Esophagus squamous epithelium (tissue), 5 donors: ENCODE data around the gene ATP6V0C. TPM values are rescaled to one million over a fixed set of nuclear protein-coding genes. Genes with fewer than 3 reads are reported as not detected.
A peak's percentile ranks its signal among the peaks of the same experiment; 100 is the strongest.

ENCODE experiments used
- DNase-seq: peaks from one replicate; lab custom pipeline; 2025; lab: John Stamatoyannopoulos, UW
- H3K27ac ChIP-seq, 4 donors: fragments of 200-600 bp; sonication (generic); one replicate each; pipeline ENCODE4 v1.5.1; 2016 to 2019; ENCODE audit warnings: mild to moderate bottlenecking in 1 of 4
- H3K27me3 ChIP-seq, 4 donors: fragments of 200-600 bp; sonication (generic); 1 replicate in 3 of 4; 2 replicates in 1 of 4; pipeline versions ENCODE4 v1.5.1 to v1.6.0; 2017 to 2021; ENCODE audit warnings: antibody characterized with exemption in 1 of 4
- H3K36me3 ChIP-seq, 3 donors: fragments of 200-600 bp; sonication (generic); one replicate each; pipeline ENCODE4 v1.5.1; 2016 to 2019
- H3K4me1 ChIP-seq, 3 donors: fragments of 200-600 bp; sonication (generic); one replicate each; pipeline ENCODE4 v1.5.1; 2017 to 2019
- H3K4me3 ChIP-seq, 4 donors: fragments of 200-600 bp; sonication (generic); 1 replicate in 3 of 4; 2 replicates in 1 of 4; pipeline ENCODE4 v1.5.1; 2016 to 2019; ENCODE audit warnings: mild to moderate bottlenecking in 2 of 4, moderate library complexity in 1 of 4
- H3K9me3 ChIP-seq, 3 donors: fragments of 200-600 bp; sonication (generic); one replicate each; pipeline ENCODE4 v1.5.1; 2016 to 2019
- CTCF ChIP-seq, 6 experiments: fragments of 450-650 bp in 4 of 6; fragments of 200-600 bp in 2 of 6; sonication (generic) in 2 of 6; IDR thresholded peaks; one replicate each; pipeline ENCODE4 v1.5.1; 2016 to 2019; ENCODE audit warnings: antibody characterized with exemption in 6 of 6, mild to moderate bottlenecking in 4 of 6, moderate library complexity in 4 of 6
- POLR2A ChIP-seq, 4 donors: fragments of 450-650 bp; IDR thresholded peaks; one replicate each; pipeline ENCODE4 v1.6.1; 2017; ENCODE audit warnings: antibody characterized with exemption in 4 of 4, mild to moderate bottlenecking in 4 of 4, moderate library complexity in 3 of 4
- WGBS, 2 donors: methylation state at CpG; one replicate each; pipeline ENCODE4 v1.1.5; 2018; 5-methylcytosine and 5-hydroxymethylcytosine counted together
- intact Hi-C: fragments of 100-400 bp; cut with DNase I; formaldehyde crosslinking; loops from one replicate; pipeline ENCODE4 v1.15.0; 2022
- total RNA-seq, 4 donors: library from RNA; depleted of rRNA; stranded (reverse); fragments of >200 nt; gene quantifications; one replicate each; pipeline ENCODE4 v1.1.0, GENCODE V29; 2016
- donor health status: DM: yes; HTN: yes; CAD: no.

The ATP6V0C gene
- total RNA-seq, 4 donors from 2014 or later, result 70.8 to 196 (median 125) TPM

GRCh38 chr16:2493605-2494004, 20.1 kb upstream of the ATP6V0C start:
- Histone ChIP-seq H3K36me3 (peaks cover 0 to 19% (median 0%) of the 10 kb centered on the region in 3 donors), H3K27ac (no peak overlapping the region), H3K4me3 (no peak overlapping the region), H3K9me3 (no peaks in the 10 kb centered on the region), H3K27me3 (no peaks in the 10 kb centered on the region), H3K4me1 (peaks cover 17 to 31% (median 18%) of the 10 kb centered on the region in 3 donors)
- no peak for DNase-seq
- intact Hi-C loops, result loop anchor here (10.0 kb wide), 1 partner anchor 69 kb away; the partner anchor contains the start of gene CCNF
- 79 to 97% methylated on average over 5 to 6 of the region's 6 CpGs for WGBS, 2 donors
- no peak for TF ChIP-seq POLR2A (IDR thresholded peaks at IDR 0.05)
- TF ChIP-seq CTCF (IDR thresholded peaks at IDR 0.05), result no peak

- Histone ChIP-seq H3K27ac (no peak overlapping the region), H3K36me3 (peaks cover 0 to 19% (median 0%) of the 10 kb centered on the region in 3 donors), H3K4me3 (no peak overlapping the region), H3K27me3 (no peaks in the 10 kb centered on the region), H3K4me1 (peaks cover 25 to 41% (median 26%) of the 10 kb centered on the region in 3 donors), H3K9me3 (no peaks in the 10 kb centered on the region)
- intact Hi-C loops, result loop anchor here (5.0 to 10.0 kb wide), 2 partner anchors 70 to 152 kb away; partner anchors contain the start of genes ABCA3 and CCNF
- 97 to 98% methylated on average over 5 of the region's 5 CpGs for WGBS, 2 donors
- DNase-seq, result no peak
- no peak for TF ChIP-seq CTCF (IDR thresholded peaks at IDR 0.05)
- no peak for TF ChIP-seq POLR2A (IDR thresholded peaks at IDR 0.05)
These were observed 19.1 kb upstream of the ATP6V0C start for GRCh38 chr16:2494616-2495015.

- Histone ChIP-seq H3K27me3 (no peaks in the 10 kb centered on the region), H3K4me3 (no peak overlapping the region), H3K4me1 (peaks cover 26 to 45% (median 30%) of the 10 kb centered on the region in 3 donors), H3K9me3 (no peaks in the 10 kb centered on the region), H3K27ac (no peak overlapping the region), H3K36me3 (peaks cover 0 to 19% (median 0%) of the 10 kb centered on the region in 3 donors)
- no peak for DNase-seq
- TF ChIP-seq CTCF (IDR thresholded peaks at IDR 0.05) (no peak), POLR2A (IDR thresholded peaks at IDR 0.05) (no peak)
- WGBS, 2 donors, result 90 to 91% methylated on average over 5 of the region's 5 CpGs
- intact Hi-C loops, result loop anchor here (5.0 to 10.0 kb wide), 2 partner anchors 70 to 153 kb away; partner anchors contain the start of genes ABCA3 and CCNF
These were observed 18.7 kb upstream of the ATP6V0C start for GRCh38 chr16:2495041-2495440.

GRCh38 chr16:2496223-2497115, 17.3 kb upstream of the ATP6V0C start:
- Histone ChIP-seq H3K4me1 (peaks cover 32 to 60% (median 41%) of the 10 kb centered on the region in 3 donors), H3K36me3 (peaks cover 0 to 12% (median 0%) of the 10 kb centered on the region in 3 donors), H3K27me3 (no peaks in the 10 kb centered on the region), H3K9me3 (no peaks in the 10 kb centered on the region), H3K4me3 (no peak overlapping the region), H3K27ac (peak overlapping the region in 2 of 4 donors; percentile 42 to 72)
- intact Hi-C loops, result loop anchor here (5.0 to 10.0 kb wide), 2 partner anchors 72 to 154 kb away; partner anchors contain the start of genes ABCA3 and CCNF
- WGBS, 2 donors, result 63 to 84% methylated on average over 7 to 33 of the region's 62 CpGs
- DNase-seq, result no peak
- TF ChIP-seq CTCF (IDR thresholded peaks at IDR 0.05), result no peak
- no peak for TF ChIP-seq POLR2A (IDR thresholded peaks at IDR 0.05)
